Eye (tissue), 1 donor: ENCODE data around the gene INKA1.
A peak's percentile ranks its signal among the peaks of the same experiment; 100 is the strongest.
"Not testable (repeated sequence)": the region's sequence is repeated elsewhere in the genome, so short reads cannot be mapped to it uniquely, and the experiment has no call there.

Experiments used
- DNase-seq: peaks from one replicate; pipeline ENCODE4 v3.0.0-alpha.2; 2015

The INKA1 gene

GRCh38 chr3:49802719-49803464 is at the start of gene INKA1:
Gene INKA1 (plus strand): TSS chr3:49803261. CDS start chr3:49803393, 132 bp downstream.
- peak; percentile 96 for DNase-seq

GRCh38 chr3:49754536-49754935 is 48.5 kb upstream of the INKA1 start:
- no peak for DNase-seq

GRCh38 chr3:49756036-49756435 is 47.0 kb upstream of the INKA1 start:
- no peak for DNase-seq

GRCh38 chr3:49757197-49757596 is 45.9 kb upstream of the INKA1 start:
- DNase-seq = no peak

- DNase-seq = no peak
These were observed 43.8 kb upstream of the INKA1 start for GRCh38 chr3:49759226-49759625.

- no peak for DNase-seq
These were observed 41.4 kb upstream of the INKA1 start for GRCh38 chr3:49761661-49762060.

GRCh38 chr3:49763981-49764380 is 39.1 kb upstream of the INKA1 start:
- no peak for DNase-seq

GRCh38 chr3:49769286-49769915 is 33.7 kb upstream of the INKA1 start:
- no peak for DNase-seq

- DNase-seq = no peak
These were observed 33.1 kb upstream of the INKA1 start for GRCh38 chr3:49769926-49770325.

GRCh38 chr3:49771340-49771938 is 31.6 kb upstream of the INKA1 start:
- DNase-seq = no peak

- no peak for DNase-seq
These were observed 30.4 kb upstream of the INKA1 start for GRCh38 chr3:49772703-49773102.

GRCh38 chr3:49775538-49775937 is 27.5 kb upstream of the INKA1 start:
- no peak for DNase-seq

GRCh38 chr3:49776101-49776500 is 27.0 kb upstream of the INKA1 start:
- DNase-seq = not testable (repeated sequence)

GRCh38 chr3:49779358-49780079 is 23.5 kb upstream of the INKA1 start:
- no peak for DNase-seq

GRCh38 chr3:49780080-49780974 is 22.7 kb upstream of the INKA1 start:
- no peak for DNase-seq

GRCh38 chr3:49780975-49781365 is 22.1 kb upstream of the INKA1 start:
- not testable (repeated sequence) for DNase-seq

- no peak for DNase-seq
These were observed 21.5 kb upstream of the INKA1 start for GRCh38 chr3:49781415-49782199.

GRCh38 chr3:49782277-49782676 is 20.8 kb upstream of the INKA1 start:
- DNase-seq = not testable (repeated sequence)

- DNase-seq = no peak
These were observed 17.3 kb upstream of the INKA1 start for GRCh38 chr3:49785565-49786356.

GRCh38 chr3:49786357-49787181 is 16.5 kb upstream of the INKA1 start, which contains the start of gene IP6K1:
Gene IP6K1 (minus strand): TSS chr3:49786542. CDS start chr3:49748040, 38,502 bp downstream.
- peak; percentile 100 for DNase-seq
